K562 (cell line): ENCODE results near the gene IGSF8. TPM values are rescaled to one million over a fixed set of nuclear protein-coding genes. Genes with fewer than 3 reads are reported as not detected.

Experiments
- MBD1 ChIP-seq: fragments of 250-450 bp; sonication (Bioruptor Pico); IDR thresholded peaks from 2 replicates; pipeline ENCODE4 v1.8.0; 2022; ENCODE audit warnings: inconsistent platforms
- RFX5 ChIP-seq: IDR thresholded peaks from 2 replicates; pipeline ENCODE4 v1.6.1; 2011; ENCODE audit warnings: low read depth, mild to moderate bottlenecking, improper control_type of control experiment, low read length
- ZC3H11A ChIP-seq: IDR thresholded peaks from 2 replicates; pipeline ENCODE4 v1.6.1; 2012; ENCODE audit warnings: low read depth, low read length, improper control_type of control experiment
- ZNF12 ChIP-seq: sonication (generic); formaldehyde crosslinking; IDR thresholded peaks from 2 replicates; pipeline ENCODE4 v1.4.0; 2020; ENCODE audit warnings: mild to moderate bottlenecking, missing genetic modification reagents
- ZSCAN32 ChIP-seq: fragments of 450-650 bp; formaldehyde crosslinking; IDR thresholded peaks from 2 replicates; pipeline ENCODE4 v1.4.0; 2020; ENCODE audit warnings: mild to moderate bottlenecking, moderate library complexity
- polyA plus RNA-seq, 8 experiments: library from polyadenylated mRNA; depleted of rRNA in 4 of 8; stranded (reverse) in 5 of 8; unstranded in 3 of 8; fragments of >200 nt; fragmentation: Nextera tagmentation in 2 of 8; fragmentation: Illumina TruSeq in 1 of 8; extraction: Ambion mirVana in 2 of 8; extraction: Trizol in 1 of 8; gene quantifications; 2 replicates each; pipeline versions ENCODE4 v1.2.1 to v1.2.3, GENCODE V29; 2011 to 2014; ENCODE audit warnings: inconsistent platforms in 1 of 8, missing spikeins in 1 of 8
- total RNA-seq, 7 experiments: library from RNA; depleted of rRNA in 6 of 7; stranded (reverse); fragments of >200 nt in 6 of 7; fragmentation: Illumina TruSeq in 2 of 7; extraction: Trizol in 2 of 7; gene quantifications; 2 replicates each; pipeline versions ENCODE4 v1.2.1 to v1.2.3, GENCODE V29; 2011 to 2021; ENCODE audit warnings: low replicate concordance in 1 of 7
- TF ChIP-seq, protein P1 (sequence below): sonication (generic); formaldehyde crosslinking; IDR thresholded peaks from 2 replicates; pipeline ENCODE4 v1.8.0; 2022; ENCODE audit warnings: mild to moderate bottlenecking, missing genetic modification reagents

The IGSF8 gene
- total and polyA plus RNA-seq, 9 of the 15 experiments (the other 6 are each of a cell fraction or from before 2014, with no cell fraction given), result 0.32 to 11.7 (median 3.2) TPM

DNA sequence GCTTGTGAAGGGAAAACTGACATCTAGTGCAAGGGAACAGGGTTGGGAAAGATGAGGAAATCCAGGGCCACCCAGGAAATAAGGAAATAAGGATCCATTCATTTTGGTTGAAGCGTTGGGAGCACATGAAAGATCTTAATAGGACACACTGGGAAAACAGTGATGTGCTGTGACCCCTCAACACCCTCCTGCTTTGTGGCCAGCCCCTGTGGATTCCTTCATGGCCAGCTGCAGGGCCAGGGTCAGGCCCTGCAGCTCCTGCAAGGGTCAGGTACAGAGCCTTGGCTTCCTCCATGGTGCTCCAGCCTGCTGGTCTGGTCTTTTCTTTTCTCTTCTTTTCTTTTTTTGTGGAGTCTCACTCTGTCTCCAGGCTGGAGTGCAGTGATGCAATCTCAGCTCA is 47.8 kb downstream of the IGSF8 start (continued):
- TF ChIP-seq, protein P1, sequence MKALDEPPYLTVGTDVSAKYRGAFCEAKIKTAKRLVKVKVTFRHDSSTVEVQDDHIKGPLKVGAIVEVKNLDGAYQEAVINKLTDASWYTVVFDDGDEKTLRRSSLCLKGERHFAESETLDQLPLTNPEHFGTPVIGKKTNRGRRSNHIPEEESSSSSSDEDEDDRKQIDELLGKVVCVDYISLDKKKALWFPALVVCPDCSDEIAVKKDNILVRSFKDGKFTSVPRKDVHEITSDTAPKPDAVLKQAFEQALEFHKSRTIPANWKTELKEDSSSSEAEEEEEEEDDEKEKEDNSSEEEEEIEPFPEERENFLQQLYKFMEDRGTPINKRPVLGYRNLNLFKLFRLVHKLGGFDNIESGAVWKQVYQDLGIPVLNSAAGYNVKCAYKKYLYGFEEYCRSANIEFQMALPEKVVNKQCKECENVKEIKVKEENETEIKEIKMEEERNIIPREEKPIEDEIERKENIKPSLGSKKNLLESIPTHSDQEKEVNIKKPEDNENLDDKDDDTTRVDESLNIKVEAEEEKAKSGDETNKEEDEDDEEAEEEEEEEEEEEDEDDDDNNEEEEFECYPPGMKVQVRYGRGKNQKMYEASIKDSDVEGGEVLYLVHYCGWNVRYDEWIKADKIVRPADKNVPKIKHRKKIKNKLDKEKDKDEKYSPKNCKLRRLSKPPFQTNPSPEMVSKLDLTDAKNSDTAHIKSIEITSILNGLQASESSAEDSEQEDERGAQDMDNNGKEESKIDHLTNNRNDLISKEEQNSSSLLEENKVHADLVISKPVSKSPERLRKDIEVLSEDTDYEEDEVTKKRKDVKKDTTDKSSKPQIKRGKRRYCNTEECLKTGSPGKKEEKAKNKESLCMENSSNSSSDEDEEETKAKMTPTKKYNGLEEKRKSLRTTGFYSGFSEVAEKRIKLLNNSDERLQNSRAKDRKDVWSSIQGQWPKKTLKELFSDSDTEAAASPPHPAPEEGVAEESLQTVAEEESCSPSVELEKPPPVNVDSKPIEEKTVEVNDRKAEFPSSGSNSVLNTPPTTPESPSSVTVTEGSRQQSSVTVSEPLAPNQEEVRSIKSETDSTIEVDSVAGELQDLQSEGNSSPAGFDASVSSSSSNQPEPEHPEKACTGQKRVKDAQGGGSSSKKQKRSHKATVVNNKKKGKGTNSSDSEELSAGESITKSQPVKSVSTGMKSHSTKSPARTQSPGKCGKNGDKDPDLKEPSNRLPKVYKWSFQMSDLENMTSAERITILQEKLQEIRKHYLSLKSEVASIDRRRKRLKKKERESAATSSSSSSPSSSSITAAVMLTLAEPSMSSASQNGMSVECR (CRISPR knock-in tag), result no peak
- TF ChIP-seq ZNF12 (CRISPR knock-in tag) (no peak), RFX5 (no peak), ZSCAN32 (CRISPR knock-in tag) (no peak), MBD1 (CRISPR knock-in tag) (no peak), ZC3H11A (no peak)
- TF ChIP-seq, all 486 proteins: peak for 0
